HG03159 (cell line): ENCODE data around the gene DZIP1L.
A peak's percentile ranks its signal among the peaks of the same experiment; 100 is the strongest.

ENCODE experiments used
- ATAC-seq: cut with Tn5 transposase; IDR thresholded peaks from one replicate; pipeline ENCODE4 v1.9.1; 2021; ENCODE audit warnings: mild to moderate bottlenecking, moderate library complexity; ENCODE audit not compliant: unreplicated experiment

The DZIP1L gene

GRCh38 chr3:138072796-138073195 lies 42.6 kb downstream of the DZIP1L start:
- no peak for ATAC-seq

DNA sequence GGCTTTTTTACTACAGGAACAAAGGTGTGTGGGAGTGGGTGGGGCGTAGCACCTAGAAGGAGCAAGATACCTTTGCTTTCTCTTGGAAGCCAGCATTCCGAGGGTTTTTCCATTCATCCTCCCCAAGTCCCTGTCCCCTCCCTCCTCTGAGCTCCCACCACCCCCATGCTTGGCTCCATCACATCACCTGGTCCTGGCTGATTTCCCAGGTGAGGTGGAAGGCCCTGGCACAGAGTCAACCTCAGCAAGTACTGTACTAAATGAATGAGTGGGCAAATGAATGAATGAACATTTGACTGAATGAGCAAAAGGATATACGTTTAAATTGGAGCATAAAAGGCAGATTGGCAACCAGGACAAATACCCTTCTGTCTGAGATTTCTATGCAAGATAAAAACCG lies 45.4 kb downstream of the DZIP1L start:
- ATAC-seq: no peak

DNA sequence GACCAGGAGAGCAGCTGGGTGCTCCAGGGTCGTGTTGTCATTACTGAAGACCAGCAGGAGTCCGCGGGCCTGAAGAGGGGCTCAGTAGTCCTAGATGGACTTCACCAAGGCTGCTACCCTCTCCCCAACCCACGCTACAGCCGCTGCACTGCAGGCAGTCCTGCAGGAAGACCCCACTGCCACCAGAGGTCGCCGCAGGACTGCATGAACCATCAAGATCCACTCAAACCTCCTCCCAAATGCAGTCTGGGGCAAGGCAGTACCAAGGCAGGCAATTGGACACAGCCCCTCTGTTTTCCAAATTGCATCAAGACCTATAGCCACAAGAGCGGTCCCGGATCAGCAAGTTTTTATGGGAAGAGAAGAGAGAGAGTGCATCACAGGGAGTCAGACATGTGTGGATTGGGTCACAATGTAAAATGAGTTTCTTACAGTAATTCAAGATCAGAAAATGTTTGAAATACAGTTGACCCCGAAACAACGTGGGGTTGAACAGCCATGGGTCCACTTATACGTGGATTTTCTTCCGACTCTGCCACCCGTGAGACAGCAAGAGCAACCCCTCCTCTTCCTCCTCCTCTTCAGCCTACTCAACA lies 46.7 kb downstream of the DZIP1L start:
- ATAC-seq: peak; percentile 74

- ATAC-seq: no peak
Measured at GRCh38 chr3:138068046-138068445, 47.4 kb downstream of the DZIP1L start.

DNA sequence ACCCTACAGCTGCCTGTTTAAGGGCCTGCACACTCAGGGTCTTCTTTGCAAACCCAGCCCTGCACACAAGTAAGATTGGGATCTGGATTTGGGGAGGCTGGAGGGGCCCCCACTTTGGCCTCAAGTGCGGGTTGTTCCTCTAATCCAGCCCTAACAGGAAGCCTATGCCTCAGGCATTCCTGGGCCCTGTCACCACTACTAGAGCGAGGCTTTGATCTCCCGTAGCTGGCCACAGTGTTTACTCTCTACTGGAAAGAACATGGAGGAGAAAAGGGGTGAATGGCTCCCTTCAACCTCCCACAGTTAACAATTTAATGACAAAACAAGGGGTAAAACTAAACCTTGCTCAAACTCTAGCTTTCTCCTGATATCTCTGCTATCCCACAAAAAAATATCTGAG lies 48.4 kb downstream of the DZIP1L start:
- no peak for ATAC-seq

GRCh38 chr3:138066383-138066782 lies 49.0 kb downstream of the DZIP1L start:
- ATAC-seq: peak; percentile 81

GRCh38 chr3:138065949-138066348 lies 49.5 kb downstream of the DZIP1L start:
- ATAC-seq: peak; percentile 0

GRCh38 chr3:138063416-138063815 lies 52.0 kb downstream of the DZIP1L start:
- no peak for ATAC-seq

DNA sequence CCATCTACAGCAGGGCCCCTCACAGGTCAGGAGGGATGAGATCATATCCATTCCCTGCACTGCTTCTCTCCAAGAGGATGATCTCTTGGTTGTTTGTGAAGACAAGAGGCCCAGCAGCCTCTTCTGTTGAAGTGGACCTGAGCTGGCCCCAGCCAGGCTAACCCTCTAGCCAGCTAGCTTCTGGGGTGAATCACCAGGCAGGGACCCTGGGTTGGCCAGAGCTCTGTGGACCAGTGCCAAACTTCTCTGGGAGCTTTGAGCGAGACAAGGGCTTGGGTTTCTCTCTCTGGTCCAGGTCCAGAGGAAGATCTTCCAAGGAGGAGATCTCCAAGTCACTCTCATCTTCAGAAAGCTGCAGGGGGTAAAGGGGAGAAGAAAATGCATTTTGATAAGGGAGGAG lies 52.8 kb downstream of the DZIP1L start:
- ATAC-seq: no peak

DNA sequence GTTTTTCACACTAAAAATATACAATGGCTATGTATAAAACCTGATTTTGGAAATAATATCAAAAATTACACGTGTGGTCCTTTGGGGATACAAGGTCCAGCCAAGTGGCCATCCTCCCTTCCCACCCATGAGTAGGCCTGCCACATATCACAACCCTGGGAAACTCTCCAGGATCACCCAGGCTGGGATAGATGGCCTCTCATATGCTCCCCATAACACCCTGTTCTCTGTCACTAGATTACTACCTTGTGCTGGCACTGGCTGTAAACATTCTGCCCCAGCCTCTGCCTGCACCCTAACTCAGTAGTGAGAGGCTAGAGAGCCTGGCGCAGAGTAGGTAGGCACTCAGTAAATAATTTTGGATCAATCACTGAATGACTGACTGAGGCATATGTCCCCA lies 53.4 kb downstream of the DZIP1L start:
- no peak for ATAC-seq

GRCh38 chr3:138060792-138061191 lies 54.6 kb downstream of the DZIP1L start:
- no peak for ATAC-seq

DNA sequence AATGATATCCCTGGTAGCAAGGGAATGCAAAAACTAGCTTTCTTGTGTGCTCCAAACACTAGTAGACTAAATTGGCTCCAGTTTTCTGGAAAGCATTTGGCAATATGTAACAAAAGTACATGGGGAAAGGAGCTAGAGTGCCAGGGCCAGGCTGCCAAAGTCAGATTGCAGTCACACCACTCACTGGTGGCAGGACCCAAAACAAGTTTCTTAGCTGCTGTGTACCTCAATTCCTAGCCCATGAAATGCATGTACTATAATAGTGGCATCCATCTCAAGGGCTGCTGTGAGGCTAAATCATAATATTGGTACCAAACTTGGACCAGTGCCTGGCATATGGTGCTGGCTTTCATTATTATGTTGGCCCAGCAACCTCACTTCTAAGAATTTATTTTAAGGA lies 56.1 kb downstream of the DZIP1L start:
- ATAC-seq: no peak

GRCh38 chr3:138057384-138057783 lies 58.0 kb downstream of the DZIP1L start:
- no peak for ATAC-seq

DNA sequence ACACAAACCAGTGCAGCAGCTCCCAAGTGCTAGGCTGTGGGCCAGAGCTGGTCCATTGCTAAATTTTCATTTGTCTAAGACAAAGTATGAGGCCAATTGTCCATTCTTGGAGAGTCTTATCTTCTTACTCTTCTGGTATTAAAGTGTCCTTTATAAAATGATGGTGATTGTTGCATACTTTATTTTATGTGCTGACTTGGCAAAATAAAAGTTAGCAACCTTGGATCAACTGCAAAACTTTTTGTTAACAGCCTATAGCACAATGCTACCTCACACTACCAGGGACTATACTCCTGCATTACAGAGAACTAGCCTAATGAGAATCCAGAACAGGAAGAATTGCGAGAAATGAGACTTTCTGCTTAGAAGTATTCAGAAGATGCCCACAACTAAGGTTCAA lies 61.4 kb downstream of the DZIP1L start:
- no peak for ATAC-seq

DNA sequence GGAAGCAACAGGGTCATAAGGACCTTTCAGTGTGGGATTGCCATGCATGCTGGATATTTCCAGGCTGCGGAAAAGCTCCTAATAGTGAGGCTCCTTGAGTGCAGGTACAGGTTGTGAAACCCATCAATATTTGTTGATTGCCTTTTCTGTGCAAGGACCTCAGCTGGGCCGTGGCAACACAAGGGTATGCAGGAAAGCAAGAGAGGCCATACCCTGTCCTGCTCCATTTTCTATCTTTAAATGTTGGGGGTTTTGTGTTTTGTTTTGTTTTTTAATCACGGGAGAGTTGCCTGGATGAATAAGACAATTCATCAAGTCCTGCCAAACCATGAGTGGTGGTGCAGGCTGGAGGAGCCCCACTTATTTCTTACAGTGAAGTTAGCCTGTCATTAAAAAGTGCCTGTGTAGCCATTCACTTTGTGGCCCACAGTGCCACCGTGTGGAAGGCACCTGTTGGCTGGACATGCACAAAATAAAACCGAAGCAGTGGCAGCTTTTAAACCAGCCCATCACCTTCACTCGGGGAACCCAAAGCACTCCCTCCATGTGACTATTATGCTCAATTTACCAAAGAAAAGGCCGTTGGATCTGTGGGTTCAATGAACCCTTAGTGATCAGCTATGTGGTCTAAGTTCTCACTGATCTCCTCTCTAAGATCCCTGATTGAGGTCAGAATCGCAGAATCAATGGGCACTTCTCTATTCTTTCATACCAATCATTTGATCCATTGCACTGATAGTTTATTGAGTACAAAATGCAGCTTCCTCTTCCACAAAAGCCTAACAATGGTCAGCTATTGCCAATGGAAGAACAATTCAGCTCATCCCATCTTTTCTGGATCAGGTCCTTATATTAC lies 63.2 kb downstream of the DZIP1L start:
- no peak for ATAC-seq

DNA sequence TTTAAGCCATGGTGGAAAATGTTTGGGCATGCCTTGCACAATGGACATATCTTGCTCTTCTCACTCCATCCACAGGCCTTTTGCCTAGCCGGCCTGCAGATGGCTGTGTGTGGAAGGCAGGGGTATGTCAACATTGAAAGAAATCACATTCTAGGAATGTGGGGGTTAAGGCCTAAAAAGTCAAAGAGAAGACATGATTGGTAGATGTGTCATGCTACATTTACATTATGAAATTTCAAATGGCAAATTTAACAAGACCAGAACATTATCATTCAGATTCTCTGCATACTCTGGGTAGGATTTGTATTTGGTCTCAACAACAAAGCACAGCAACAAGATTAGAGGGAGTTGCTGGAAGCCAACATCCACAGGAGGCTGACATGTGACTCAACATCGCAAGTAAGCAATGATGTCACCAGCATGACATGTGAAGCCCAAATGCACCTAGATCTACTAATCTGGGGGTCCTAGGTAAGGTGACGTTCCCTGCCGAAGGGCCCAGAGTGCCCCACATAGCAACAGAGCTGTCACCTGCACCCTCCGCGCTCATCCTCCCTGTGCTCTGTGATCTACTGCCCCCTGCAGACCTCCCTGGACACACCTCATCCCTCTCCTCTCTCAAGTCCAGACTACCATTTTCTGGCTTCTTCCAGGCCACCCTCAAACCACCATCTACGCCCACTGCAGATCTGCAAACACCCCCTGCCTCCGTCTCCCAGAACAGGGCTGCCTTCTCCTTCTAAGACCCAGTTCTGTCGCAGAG lies 66.1 kb downstream of the DZIP1L start:
- no peak for ATAC-seq

GRCh38 chr3:138047596-138048158 lies 67.7 kb downstream of the DZIP1L start:
- no peak for ATAC-seq

- ATAC-seq: peak; percentile 48
Measured at GRCh38 chr3:138046955-138047354, 68.5 kb downstream of the DZIP1L start.

DNA sequence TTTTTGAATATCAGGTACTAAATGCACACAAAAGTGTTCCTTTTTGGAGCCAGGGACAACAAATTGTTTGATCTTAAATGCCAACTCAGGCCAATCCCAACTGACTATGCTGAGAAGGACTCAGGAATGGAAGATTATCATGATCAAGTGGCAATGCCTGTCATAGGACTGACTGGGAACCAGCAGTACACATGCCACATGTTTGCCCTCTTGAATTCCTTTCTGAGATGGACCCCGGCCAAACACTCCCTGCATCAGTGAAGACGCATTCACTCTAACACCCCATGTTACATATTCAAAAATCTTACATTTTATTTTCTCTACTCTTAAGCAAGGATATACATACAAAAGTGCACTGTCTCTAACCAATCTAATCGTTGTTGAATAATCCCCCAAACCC lies 69.3 kb downstream of the DZIP1L start:
- ATAC-seq: no peak

DNA sequence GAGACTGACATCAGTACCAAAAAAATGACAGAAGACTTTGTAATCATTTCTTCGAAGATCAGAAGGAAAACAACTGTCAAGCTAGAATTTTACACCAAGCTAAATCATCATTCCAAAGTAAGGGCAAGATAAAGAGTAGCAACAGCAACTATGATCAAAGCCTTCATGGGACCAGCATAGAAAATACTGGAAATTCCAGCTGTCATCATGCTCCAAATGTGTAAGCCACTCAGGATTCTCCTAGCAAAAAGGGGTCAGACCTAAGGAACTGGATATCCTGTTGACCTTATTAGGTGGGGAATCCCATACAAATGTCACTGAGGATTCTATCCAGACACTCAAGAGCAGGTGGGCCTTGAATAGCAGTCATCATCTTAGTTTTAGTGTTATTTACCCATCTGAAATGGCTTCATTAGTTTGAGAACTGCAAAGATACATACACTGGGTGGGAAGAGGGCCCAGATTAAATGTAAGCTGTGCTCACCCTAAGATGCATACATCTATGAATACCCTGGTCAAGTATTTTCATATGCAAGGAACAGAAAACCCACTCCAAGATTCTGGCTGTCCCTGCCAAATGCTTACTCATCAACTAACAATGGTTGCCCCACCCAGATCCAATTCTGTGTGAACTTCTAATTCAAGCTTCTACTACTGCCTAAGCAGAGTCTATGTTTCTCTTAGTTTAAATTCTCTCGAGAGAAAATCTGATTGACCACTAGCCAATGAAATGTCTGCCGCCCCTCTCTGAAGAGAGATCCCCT lies 72.0 kb downstream of the DZIP1L start:
- ATAC-seq: no peak

GRCh38 chr3:138042043-138042442 lies 73.4 kb downstream of the DZIP1L start:
- ATAC-seq: no peak
